Measurements from ENCODE around the gene VKORC1L1.
A peak's percentile ranks its signal among the peaks of the same experiment; 100 is the strongest.
"Not testable (repeated sequence)": the region's sequence is repeated elsewhere in the genome, so short reads cannot be mapped to it uniquely, and the experiment has no call there.

The VKORC1L1 gene

GRCh38 chr7:65902306-65902705 lies 29.4 kb downstream of the VKORC1L1 start:
- peaks cover 10% of the 10 kb centered on the region for H3K4me1 Mint-ChIP-seq
- peaks cover 48% of the 10 kb centered on the region for H3K36me3 Mint-ChIP-seq
- peaks cover 15% of the 10 kb centered on the region for H3K9me3 Mint-ChIP-seq
- no peak for ATAC-seq
- H3K27me3 Mint-ChIP-seq, result no peaks in the 10 kb centered on the region
- no peak overlapping the region for H3K4me3 Mint-ChIP-seq
- H3K27ac Mint-ChIP-seq, result no peak overlapping the region

GRCh38 chr7:65907501-65908198 lies 34.8 kb downstream of the VKORC1L1 start:
- no peak for ATAC-seq
- peaks cover 3% of the 10 kb centered on the region for H3K9me3 Mint-ChIP-seq
- no peak overlapping the region for H3K27ac Mint-ChIP-seq
- H3K4me1 Mint-ChIP-seq, result peaks cover 10% of the 10 kb centered on the region
- no peak overlapping the region for H3K4me3 Mint-ChIP-seq
- no peaks in the 10 kb centered on the region for H3K27me3 Mint-ChIP-seq
- H3K36me3 Mint-ChIP-seq, result peaks cover 24% of the 10 kb centered on the region

DNA sequence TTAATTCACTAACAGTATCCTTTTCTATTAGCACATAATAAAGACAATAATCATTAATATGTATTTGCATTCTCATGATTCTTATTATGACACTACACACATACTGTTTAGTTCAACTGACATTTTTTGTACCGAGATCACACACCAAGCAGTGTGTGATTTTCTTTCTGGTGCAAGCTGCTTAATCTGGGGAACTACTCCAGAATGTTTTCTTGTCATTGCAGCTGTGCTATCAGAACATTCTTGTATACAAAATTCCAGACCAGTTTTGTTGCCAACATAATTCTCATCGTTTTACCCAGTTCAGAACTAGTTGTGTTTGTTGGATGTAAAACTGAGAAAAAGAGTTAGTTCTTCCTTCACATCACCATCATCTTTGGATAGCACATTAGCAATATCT lies 37.4 kb downstream of the VKORC1L1 start:
- no peak overlapping the region for H3K4me3 Mint-ChIP-seq
- H3K27me3 Mint-ChIP-seq, result no peaks in the 10 kb centered on the region
- ATAC-seq, result no peak
- peaks cover 17% of the 10 kb centered on the region for H3K36me3 Mint-ChIP-seq
- H3K9me3 Mint-ChIP-seq, result peaks cover 6% of the 10 kb centered on the region
- peaks cover 17% of the 10 kb centered on the region for H3K4me1 Mint-ChIP-seq
- no peak overlapping the region for H3K27ac Mint-ChIP-seq

DNA sequence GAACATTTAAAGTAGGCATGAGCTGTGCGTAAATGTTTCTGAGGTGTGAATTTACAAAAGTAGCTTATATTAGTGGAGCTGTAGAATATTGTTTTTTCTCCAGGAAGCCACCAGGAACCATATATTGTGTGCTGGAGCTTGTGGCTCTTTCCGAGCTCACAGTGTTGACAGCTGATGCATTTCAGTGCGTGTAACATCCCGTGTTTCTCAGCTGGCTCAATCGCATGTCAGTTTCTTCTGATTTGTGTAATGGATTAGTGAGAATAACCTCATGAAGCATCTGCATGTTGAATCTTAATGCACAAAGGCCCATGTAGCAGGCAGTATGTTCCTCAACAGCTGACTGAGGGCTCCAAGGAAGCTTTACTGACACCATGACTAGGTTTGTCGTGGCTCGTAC lies 39.4 kb downstream of the VKORC1L1 start:
- Mint-ChIP-seq H3K27me3 (no peaks in the 10 kb centered on the region), H3K27ac (no peak overlapping the region), H3K36me3 (peaks cover 11% of the 10 kb centered on the region), H3K4me1 (peaks cover 25% of the 10 kb centered on the region), H3K4me3 (no peak overlapping the region), H3K9me3 (peaks cover 3% of the 10 kb centered on the region)
- no peak for ATAC-seq

GRCh38 chr7:65915921-65916657 lies 43.2 kb downstream of the VKORC1L1 start:
- no peak for ATAC-seq
- Mint-ChIP-seq H3K27ac (peak overlapping the region; percentile 29), H3K36me3 (peaks cover 20% of the 10 kb centered on the region), H3K4me3 (no peak overlapping the region), H3K4me1 (peaks cover 41% of the 10 kb centered on the region), H3K27me3 (no peaks in the 10 kb centered on the region), H3K9me3 (peaks cover 3% of the 10 kb centered on the region)

- H3K27me3 Mint-ChIP-seq, result no peaks in the 10 kb centered on the region
- H3K4me1 Mint-ChIP-seq, result peaks cover 19% of the 10 kb centered on the region
- H3K36me3 Mint-ChIP-seq, result peaks cover 41% of the 10 kb centered on the region
- ATAC-seq, result no peak
- no peak overlapping the region for H3K27ac Mint-ChIP-seq
- no peaks in the 10 kb centered on the region for H3K9me3 Mint-ChIP-seq
- no peak overlapping the region for H3K4me3 Mint-ChIP-seq
These were observed 50.4 kb downstream of the VKORC1L1 start for GRCh38 chr7:65923316-65923715.

DNA sequence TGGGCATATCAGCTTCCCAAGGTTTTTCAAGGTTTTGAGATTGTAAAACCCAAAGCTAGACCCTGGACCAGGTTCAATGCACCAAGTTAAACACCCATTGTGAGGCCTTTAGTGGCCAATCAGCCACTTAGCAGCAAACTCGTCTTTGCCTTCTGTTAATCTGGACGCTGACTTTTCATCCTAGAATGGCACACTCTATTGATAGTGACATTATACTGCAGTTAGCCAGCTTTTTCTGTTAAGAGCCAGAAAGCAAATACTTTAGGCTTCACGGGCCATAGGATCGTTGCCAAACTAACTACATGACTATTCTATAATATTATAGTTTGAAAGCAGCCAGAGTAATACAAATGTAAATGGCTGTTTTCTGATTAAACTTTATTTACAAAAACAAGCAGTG lies 51.3 kb downstream of the VKORC1L1 start:
- no peak overlapping the region for H3K27ac Mint-ChIP-seq
- peaks cover 41% of the 10 kb centered on the region for H3K36me3 Mint-ChIP-seq
- H3K27me3 Mint-ChIP-seq, result no peaks in the 10 kb centered on the region
- no peaks in the 10 kb centered on the region for H3K9me3 Mint-ChIP-seq
- H3K4me1 Mint-ChIP-seq, result peaks cover 19% of the 10 kb centered on the region
- no peak overlapping the region for H3K4me3 Mint-ChIP-seq
- no peak for ATAC-seq

GRCh38 chr7:65925040-65925439 lies 52.2 kb downstream of the VKORC1L1 start:
- Mint-ChIP-seq H3K4me1 (peaks cover 18% of the 10 kb centered on the region), H3K27ac (no peak overlapping the region), H3K27me3 (no peaks in the 10 kb centered on the region), H3K4me3 (no peak overlapping the region), H3K9me3 (no peaks in the 10 kb centered on the region), H3K36me3 (peaks cover 34% of the 10 kb centered on the region)
- no peak for ATAC-seq

GRCh38 chr7:65926588-65926987 lies 53.7 kb downstream of the VKORC1L1 start:
- H3K9me3 Mint-ChIP-seq, result no peaks in the 10 kb centered on the region
- no peaks in the 10 kb centered on the region for H3K27me3 Mint-ChIP-seq
- H3K4me3 Mint-ChIP-seq, result no peak overlapping the region
- no peak for ATAC-seq
- H3K4me1 Mint-ChIP-seq, result peaks cover 18% of the 10 kb centered on the region
- H3K27ac Mint-ChIP-seq, result no peak overlapping the region
- H3K36me3 Mint-ChIP-seq, result peaks cover 28% of the 10 kb centered on the region

- no peak for ATAC-seq
- H3K9me3 Mint-ChIP-seq, result no peaks in the 10 kb centered on the region
- no peaks in the 10 kb centered on the region for H3K27me3 Mint-ChIP-seq
- H3K4me3 Mint-ChIP-seq, result no peak overlapping the region
- H3K36me3 Mint-ChIP-seq, result peaks cover 25% of the 10 kb centered on the region
- no peak overlapping the region for H3K27ac Mint-ChIP-seq
- H3K4me1 Mint-ChIP-seq, result peaks cover 22% of the 10 kb centered on the region
These were observed 54.9 kb downstream of the VKORC1L1 start for GRCh38 chr7:65927489-65928448.

GRCh38 chr7:65931685-65932084 lies 58.8 kb downstream of the VKORC1L1 start:
- Mint-ChIP-seq H3K36me3 (peaks cover 32% of the 10 kb centered on the region), H3K4me1 (peaks cover 31% of the 10 kb centered on the region), H3K27ac (no peak overlapping the region), H3K27me3 (no peaks in the 10 kb centered on the region), H3K9me3 (no peaks in the 10 kb centered on the region), H3K4me3 (no peak overlapping the region)
- ATAC-seq, result no peak

- no peaks in the 10 kb centered on the region for H3K9me3 Mint-ChIP-seq
- H3K36me3 Mint-ChIP-seq, result peaks cover 49% of the 10 kb centered on the region
- no peak overlapping the region for H3K27ac Mint-ChIP-seq
- ATAC-seq, result no peak
- no peaks in the 10 kb centered on the region for H3K27me3 Mint-ChIP-seq
- H3K4me1 Mint-ChIP-seq, result peaks cover 20% of the 10 kb centered on the region
- H3K4me3 Mint-ChIP-seq, result no peak overlapping the region
These were observed 64.4 kb downstream of the VKORC1L1 start for GRCh38 chr7:65937296-65937695.

DNA sequence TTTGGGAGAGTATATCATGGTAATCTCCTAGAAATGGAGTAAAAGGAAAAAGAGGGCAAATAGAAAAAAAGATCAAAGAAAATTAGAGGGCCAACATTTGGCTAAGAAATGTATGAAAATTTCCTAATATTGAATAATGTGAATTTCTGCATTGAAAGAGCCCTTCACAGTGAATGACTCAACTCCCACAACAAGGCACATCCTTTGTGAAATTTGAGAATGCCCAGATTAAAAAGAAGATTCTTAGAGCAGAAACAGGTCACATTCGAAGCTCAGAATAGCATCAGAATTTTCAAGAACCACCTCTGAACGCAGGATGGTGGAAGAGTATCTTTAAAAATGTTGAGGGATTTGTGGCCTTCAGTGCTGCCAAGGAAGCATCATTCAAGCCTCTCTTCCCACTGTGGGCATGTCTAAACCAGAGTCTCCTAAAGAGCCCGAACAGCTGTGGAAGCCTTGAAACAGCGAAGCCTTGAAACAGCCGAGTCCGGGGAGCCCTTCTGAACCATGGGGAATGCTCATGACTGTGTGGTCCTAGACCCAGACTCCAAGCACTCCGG lies 65.5 kb downstream of the VKORC1L1 start:
- ATAC-seq, result no peak
- peaks cover 49% of the 10 kb centered on the region for H3K36me3 Mint-ChIP-seq
- no peak overlapping the region for H3K4me3 Mint-ChIP-seq
- no peaks in the 10 kb centered on the region for H3K27me3 Mint-ChIP-seq
- peaks cover 10% of the 10 kb centered on the region for H3K4me1 Mint-ChIP-seq
- no peak overlapping the region for H3K27ac Mint-ChIP-seq
- no peaks in the 10 kb centered on the region for H3K9me3 Mint-ChIP-seq

DNA sequence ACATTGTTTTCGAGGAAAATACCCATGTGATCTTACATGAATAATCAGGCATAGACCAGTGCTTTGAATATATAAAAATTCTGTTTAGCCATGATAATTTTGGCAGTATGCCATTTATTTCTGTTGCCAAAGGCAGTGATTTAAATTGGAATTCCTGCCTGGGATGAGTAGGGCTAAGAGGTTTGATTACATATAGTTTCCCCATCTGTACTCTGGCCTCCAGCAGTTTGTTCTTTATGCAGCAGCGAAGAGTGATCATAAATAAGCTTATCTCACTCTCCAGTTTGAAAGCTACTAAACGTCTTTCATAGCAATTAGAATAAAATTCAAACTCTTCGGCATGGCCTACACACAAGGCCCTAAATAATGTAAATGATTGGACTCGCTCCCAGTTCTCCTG lies 72.9 kb downstream of the VKORC1L1 start:
- not testable (repeated sequence) for H3K36me3 Mint-ChIP-seq, ATAC-seq, H3K9me3 Mint-ChIP-seq, H3K27ac Mint-ChIP-seq, H3K4me3 Mint-ChIP-seq, H3K4me1 Mint-ChIP-seq, H3K27me3 Mint-ChIP-seq

DNA sequence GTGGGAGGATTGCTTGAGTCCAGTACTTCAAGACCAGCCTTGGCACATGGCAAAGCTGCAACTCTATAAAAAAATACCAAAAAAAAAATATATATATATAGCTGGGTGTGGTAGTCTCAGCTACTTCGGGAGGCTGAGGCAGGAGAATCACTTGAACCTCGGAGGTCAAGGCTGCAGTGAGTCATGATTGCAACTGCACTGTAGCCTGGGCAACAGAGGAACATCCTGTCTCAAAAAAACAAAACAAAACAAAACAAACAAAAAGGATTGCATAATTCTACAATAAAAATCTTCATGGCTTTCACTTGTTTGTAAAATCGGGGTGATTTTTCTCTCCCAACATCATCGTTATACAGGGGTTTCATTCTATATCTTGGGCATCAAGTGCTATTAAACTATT lies 74.0 kb downstream of the VKORC1L1 start:
- Mint-ChIP-seq H3K27ac (no peak overlapping the region), H3K27me3 (no peaks in the 10 kb centered on the region), H3K4me1 (no peaks in the 10 kb centered on the region), H3K36me3 (peaks cover 6% of the 10 kb centered on the region), H3K9me3 (no peaks in the 10 kb centered on the region), H3K4me3 (no peak overlapping the region)
- no peak for ATAC-seq

All from stimulated activated memory B cell treated with anti-CD40 and anti-IgM and Interleukin-4, amounts not matched to agents 10 μg/mL and 1 μg/mL and 100 μg/mL, for 72 hours (primary cell).